Heart right ventricle (tissue), 16 donors: ENCODE measurements around the gene ING2. TPM values are rescaled to one million over a fixed set of nuclear protein-coding genes. Genes with fewer than 3 reads are reported as not detected.

Experiments
- ATAC-seq, 8 donors: fragments of 200-7000 bp; cut with Tn5 transposase; one replicate each; pipeline ENCODE4 v1.9.1; 2020; ENCODE audit warnings: mild to moderate bottlenecking in 8 of 8, moderate library complexity in 8 of 8, moderate number of reproducible peaks in 1 of 8
- DNase-seq, 2 donors: peaks; one replicate each; pipeline ENCODE4 v3.0.0-alpha.2; 2020
- H3K27ac ChIP-seq, 10 donors: fragments of 200-600 bp; sonication (generic) in 2 of 10; one replicate each; pipeline versions ENCODE4 v1.5.0 to v1.8.0; 2020 to 2022; ENCODE audit warnings: mild to moderate bottlenecking in 3 of 10
- H3K27me3 ChIP-seq, 7 donors: fragments of 200-600 bp; one replicate each; pipeline ENCODE4 v1.8.0; 2021 to 2022; ENCODE audit warnings: mild to moderate bottlenecking in 2 of 7
- H3K36me3 ChIP-seq, 9 donors: fragments of 200-600 bp; sonication (generic) in 1 of 9; one replicate each; pipeline versions ENCODE4 v1.5.0 to v1.8.0; 2020 to 2022; ENCODE audit warnings: mild to moderate bottlenecking in 2 of 9
- H3K4me1 ChIP-seq, 9 donors: fragments of 200-600 bp; sonication (generic) in 1 of 9; one replicate each; pipeline versions ENCODE4 v1.5.0 to v1.8.0; 2020 to 2022; ENCODE audit warnings: mild to moderate bottlenecking in 4 of 9
- H3K4me3 ChIP-seq, 10 donors: fragments of 200-600 bp; sonication (generic) in 2 of 10; one replicate each; pipeline versions ENCODE4 v1.5.0 to v1.8.0; 2020 to 2022; ENCODE audit warnings: mild to moderate bottlenecking in 7 of 10, moderate library complexity in 2 of 10
- H3K9me3 ChIP-seq, 11 donors: fragments of 200-600 bp in 10 of 11; sonication (generic) in 2 of 11; one replicate each; pipeline versions ENCODE4 v1.5.0 to v1.8.0; 2013 to 2022; ENCODE audit warnings: mild to moderate bottlenecking in 2 of 11, control low read depth in 1 of 11, moderate library complexity in 1 of 11
- WGBS, 2 donors: extraction: QIAGEN DNeasy Blood & Tissue Kit; methylation state at CpG; one replicate each; pipeline ENCODE4 v1.1.7; 2013; ENCODE audit warnings: inconsistent platforms in 1 of 2; 5-methylcytosine and 5-hydroxymethylcytosine counted together
- intact Hi-C, 10 donors: fragments of 100-400 bp; cut with DNase I; formaldehyde crosslinking; loops; one replicate each; pipeline versions ENCODE4 v1.11.1 to v1.14.2; 2022
- polyA plus RNA-seq, 2 donors: library from polyadenylated mRNA; stranded (reverse); fragments of 200-250 nt; gene quantifications; one replicate each; pipeline ENCODE4 v1.2.3, GENCODE V29; 2013
- total RNA-seq, 10 donors: library from RNA; stranded (reverse); fragmentation: NEBNext Ultra II Directional in 3 of 10; extraction: Animal tissue kit (Norgen Biotek cat#: 25700) in 3 of 10; gene quantifications; one replicate each; pipeline versions ENCODE4 v1.2.1 to v1.2.4, GENCODE V29; 2021 to 2023
- TF ChIP-seq, protein P1 (sequence below), 9 donors: fragments of 200-600 bp; sonication (generic) in 2 of 9; IDR thresholded peaks; one replicate each; pipeline versions ENCODE4 v1.5.0 to v1.8.0; 2021 to 2022; ENCODE audit warnings: antibody characterized with exemption in 9 of 9, mild to moderate bottlenecking in 5 of 9, moderate library complexity in 1 of 9
- donor health status: Arrhythmogenic right ventricular cardiomyopathy.
- donor health status: ischemic (EF 13 %, LVEDD 7.1; RV severe dilation, severe dysfunction).
- donor health status: healthy with polysubstance abuse.
- donor health status: DM: no; HTN: yes; CAD: no.
- donor health status: DM: no; HTN: no; CAD: no.
- donor health status: ischemic (EF 25% LVEDD 6.9; RV normal size, moderate dysfunction).
- donor health status: ischemic (EF 25% LVEDD 5.7; RV mildly dilated, moderate dysfunction).
- donor health status: healthy.
- donor health status: DM: yes; HTN: yes; CAD: no.
- donor health status: Ischemic cardiomyopathy.
- donor health status: ischemic (EF 35%, LVEDD 5.7; RV mildly dilated, moderate dysfunction).
- donor health status: nonischemic (EF 11% LVEDD 7.7; RV severe dilation, severe dysfunction).
- donor health status: DM: yes; HTN: yes; CAD: no.
- donor health status: PGD.
- donor health status: ischemic (EF 29% LVEDD 5.4; RV normal size, mild dysfunction).
- donor health status: nonischemic (EF 23%, LVEDD 6.1; RV moderate dilation, normal function).

ING2 gene
- total and polyA plus RNA-seq, 12 donors: 1.7 to 8.6 (median 5.2) TPM

DNA sequence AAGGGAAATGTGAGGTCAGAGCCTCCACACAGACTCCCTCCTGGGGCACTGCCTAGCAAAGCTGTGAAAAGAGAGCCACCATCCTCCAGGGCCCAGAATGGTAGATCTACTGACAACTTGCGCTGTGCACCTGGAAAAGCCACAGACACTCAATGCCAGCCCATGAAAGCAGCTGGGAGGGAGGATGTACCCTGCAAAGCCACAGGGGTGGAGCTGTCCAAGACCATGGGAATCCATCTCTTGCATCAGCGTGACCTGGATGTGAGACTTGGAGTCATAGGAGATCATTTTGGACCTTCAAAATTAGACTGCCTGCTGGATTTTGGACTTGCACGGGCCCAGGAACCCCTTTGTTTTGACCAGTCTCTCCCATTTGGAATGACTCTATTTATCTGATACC is 37.6 kb upstream of the ING2 start:
- DNase-seq (no peak), ATAC-seq (no peak)
- Histone ChIP-seq H3K27ac (no peak overlapping the region), H3K4me1 (peaks cover 0 to 29% (median 8%) of the 10 kb centered on the region in 9 donors), H3K4me3 (no peak overlapping the region), H3K9me3 (peaks cover 0 to 9% (median 0%) of the 10 kb centered on the region in 11 donors), H3K36me3 (no peaks in the 10 kb centered on the region), H3K27me3 (no peaks in the 10 kb centered on the region)
- TF ChIP-seq, protein P1, sequence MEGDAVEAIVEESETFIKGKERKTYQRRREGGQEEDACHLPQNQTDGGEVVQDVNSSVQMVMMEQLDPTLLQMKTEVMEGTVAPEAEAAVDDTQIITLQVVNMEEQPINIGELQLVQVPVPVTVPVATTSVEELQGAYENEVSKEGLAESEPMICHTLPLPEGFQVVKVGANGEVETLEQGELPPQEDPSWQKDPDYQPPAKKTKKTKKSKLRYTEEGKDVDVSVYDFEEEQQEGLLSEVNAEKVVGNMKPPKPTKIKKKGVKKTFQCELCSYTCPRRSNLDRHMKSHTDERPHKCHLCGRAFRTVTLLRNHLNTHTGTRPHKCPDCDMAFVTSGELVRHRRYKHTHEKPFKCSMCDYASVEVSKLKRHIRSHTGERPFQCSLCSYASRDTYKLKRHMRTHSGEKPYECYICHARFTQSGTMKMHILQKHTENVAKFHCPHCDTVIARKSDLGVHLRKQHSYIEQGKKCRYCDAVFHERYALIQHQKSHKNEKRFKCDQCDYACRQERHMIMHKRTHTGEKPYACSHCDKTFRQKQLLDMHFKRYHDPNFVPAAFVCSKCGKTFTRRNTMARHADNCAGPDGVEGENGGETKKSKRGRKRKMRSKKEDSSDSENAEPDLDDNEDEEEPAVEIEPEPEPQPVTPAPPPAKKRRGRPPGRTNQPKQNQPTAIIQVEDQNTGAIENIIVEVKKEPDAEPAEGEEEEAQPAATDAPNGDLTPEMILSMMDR (IDR thresholded peaks at IDR 0.05): no peak
- WGBS, 2 donors: 98 to 99% methylated on average over 3 of the region's 3 CpGs
- intact Hi-C loops: no loop called here

DNA sequence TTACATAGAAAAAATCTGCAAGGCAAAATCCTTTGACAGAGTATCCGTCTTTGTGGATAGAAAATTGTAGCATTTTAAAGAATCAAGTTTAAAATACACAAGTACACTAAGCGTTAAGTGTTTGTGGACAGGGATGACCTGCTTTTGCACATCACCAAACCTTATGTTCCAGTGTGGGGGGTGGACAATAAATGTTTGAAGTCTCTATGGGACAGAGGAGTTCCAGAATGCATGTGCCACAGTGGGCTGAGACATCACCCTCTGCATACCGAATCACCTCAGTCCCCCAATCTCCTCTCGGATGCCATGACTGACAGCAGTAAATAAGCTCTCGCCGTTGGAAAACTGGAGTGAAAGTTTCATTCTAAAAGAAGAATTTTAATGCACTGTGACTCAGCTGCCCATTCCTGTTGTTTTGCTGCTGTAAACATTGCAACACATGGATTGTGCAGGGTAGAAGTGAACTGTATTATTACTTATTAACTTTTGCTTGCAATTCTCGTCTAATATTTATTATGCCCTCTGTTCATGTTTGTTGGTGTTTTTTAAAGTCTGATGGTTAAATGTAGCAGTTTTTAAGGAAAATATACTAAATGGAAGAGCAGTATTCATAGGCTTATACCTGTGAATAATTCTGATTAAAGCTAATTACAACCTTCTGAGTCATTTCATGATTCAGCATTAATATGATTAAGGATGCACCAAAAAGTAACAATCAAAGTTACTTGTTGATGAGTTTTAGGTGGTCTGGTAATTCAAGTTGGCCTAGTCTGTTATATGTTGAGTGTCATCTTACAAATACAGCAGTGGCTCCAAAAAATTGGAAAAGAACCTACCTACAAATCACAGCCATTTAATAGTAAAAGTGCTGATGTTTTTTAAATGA is 36.4 kb upstream of the ING2 start:
- Histone ChIP-seq H3K4me1 (peaks cover 0 to 33% (median 8%) of the 10 kb centered on the region in 9 donors), H3K9me3 (peaks cover 0 to 9% (median 0%) of the 10 kb centered on the region in 11 donors), H3K4me3 (no peak overlapping the region), H3K36me3 (no peaks in the 10 kb centered on the region), H3K27ac (no peak overlapping the region), H3K27me3 (no peaks in the 10 kb centered on the region)
- DNase-seq (no peak), ATAC-seq (no peak)
- intact Hi-C loops: no loop called here
- TF ChIP-seq, protein P1 (IDR thresholded peaks at IDR 0.05): no peak
- WGBS, 2 donors: 55 to 73% methylated on average over 7 of the region's 7 CpGs

DNA sequence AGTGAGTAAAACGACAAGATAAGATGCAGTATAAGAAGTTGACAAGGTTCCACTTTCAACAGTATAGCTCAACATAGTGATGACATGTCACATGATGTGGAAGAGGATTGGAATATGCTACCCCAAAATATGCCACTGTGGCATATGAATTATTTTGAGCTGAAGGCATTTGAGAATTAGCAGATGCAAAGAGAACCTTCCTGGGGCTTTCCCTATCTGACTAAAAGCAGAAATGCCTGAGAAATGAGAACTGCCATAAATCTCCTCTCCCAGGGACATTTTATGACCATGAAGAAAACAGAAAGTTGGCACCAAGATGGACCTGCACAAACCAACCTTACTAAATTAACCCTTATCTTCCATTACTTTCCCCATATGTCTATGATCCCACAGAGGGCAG is 35.6 kb upstream of the ING2 start:
- intact Hi-C loops: no loop called here
- peaks cover 0 to 4% (median 0%) of the 10 kb centered on the region in 11 donors for H3K9me3 ChIP-seq
- TF ChIP-seq, protein P1 (IDR thresholded peaks at IDR 0.05): no peak
- H3K36me3 ChIP-seq: no peaks in the 10 kb centered on the region
- DNase-seq: no peak
- no peak overlapping the region for H3K4me3 ChIP-seq
- no peak for ATAC-seq
- WGBS, 2 donors: 70 to 86% methylated on average over 1 of the region's 1 CpG
- H3K27ac ChIP-seq: peak overlapping the region in 1 of 10 donors; percentile 15
- H3K4me1 ChIP-seq: peaks cover 0 to 33% (median 8%) of the 10 kb centered on the region in 9 donors
- H3K27me3 ChIP-seq: no peaks in the 10 kb centered on the region

DNA sequence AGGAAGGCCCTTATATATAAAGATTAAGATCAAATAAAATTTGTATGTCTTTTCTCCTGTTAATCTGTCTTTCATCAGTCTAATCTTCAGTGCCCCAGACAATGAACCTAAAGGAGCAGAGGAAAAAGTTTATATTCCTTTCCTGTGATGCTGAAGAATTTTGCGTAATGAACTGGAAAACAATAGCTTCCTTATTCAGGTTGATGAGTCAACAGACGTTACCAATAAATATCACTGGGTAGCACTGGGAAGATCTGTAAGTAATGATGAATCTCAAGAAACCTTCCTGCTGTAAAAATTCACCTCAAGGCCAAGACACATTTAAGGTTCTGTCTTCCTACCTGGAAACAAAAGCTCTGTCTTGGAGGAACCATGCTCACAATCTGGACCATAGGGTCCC is 34.9 kb upstream of the ING2 start:
- TF ChIP-seq, protein P1 (IDR thresholded peaks at IDR 0.05): no peak
- Histone ChIP-seq H3K9me3 (peaks cover 0 to 4% (median 0%) of the 10 kb centered on the region in 11 donors), H3K36me3 (no peaks in the 10 kb centered on the region), H3K4me1 (peaks cover 0 to 33% (median 8%) of the 10 kb centered on the region in 9 donors), H3K4me3 (no peak overlapping the region), H3K27me3 (no peaks in the 10 kb centered on the region), H3K27ac (no peak overlapping the region)
- 83 to 87% methylated on average over 2 of the region's 2 CpGs for WGBS, 2 donors
- intact Hi-C loops: loop anchor here in 8 of 10 donors (2.0 to 10.0 kb wide), 7 partner anchors 37 to 697 kb away; partner anchors contain the start of genes RWDD4 (in 4 of the 8), TRAPPC11 (in 4 of the 8) and ING2 (in 1 of the 8)
- ATAC-seq: no peak
- DNase-seq: no peak
